ENCODE data around the gene PPP1R12B.
"Not testable (repeated sequence)": the region's sequence is repeated elsewhere in the genome, so short reads cannot be mapped to it uniquely, and the experiment has no call there.

DNA sequence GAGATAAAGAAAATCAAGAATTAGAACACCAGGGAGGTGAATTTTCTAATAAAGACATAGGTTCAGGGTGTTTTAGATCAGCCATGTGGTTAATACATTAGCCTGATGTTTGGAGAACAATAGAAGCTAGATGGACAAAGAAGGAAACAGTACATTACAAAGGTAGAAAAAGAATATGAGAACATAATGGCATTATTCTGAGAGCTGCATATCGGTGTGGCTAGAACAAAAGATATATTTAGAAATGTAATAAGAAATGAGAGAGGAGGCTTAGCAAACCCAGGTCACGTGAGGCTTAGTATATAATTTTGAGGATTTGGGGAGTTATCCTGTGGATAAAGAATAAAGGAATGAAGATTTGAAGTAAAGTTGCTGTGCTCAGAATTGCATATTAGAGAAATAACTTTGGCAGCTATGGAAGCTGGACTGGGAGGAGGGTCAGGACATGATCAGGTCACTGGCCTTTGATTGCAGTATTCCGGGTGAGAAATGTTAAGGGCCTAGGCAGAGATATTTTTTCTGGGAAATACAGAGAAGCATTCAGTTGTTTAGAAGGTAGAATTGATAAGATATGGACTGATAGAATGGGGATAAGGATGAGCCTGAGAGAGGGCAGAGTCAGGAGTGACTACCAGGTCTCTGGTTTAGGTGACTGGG, 197.3 kb downstream of the PPP1R12B start:
- TF ChIP-seq, protein P1, sequence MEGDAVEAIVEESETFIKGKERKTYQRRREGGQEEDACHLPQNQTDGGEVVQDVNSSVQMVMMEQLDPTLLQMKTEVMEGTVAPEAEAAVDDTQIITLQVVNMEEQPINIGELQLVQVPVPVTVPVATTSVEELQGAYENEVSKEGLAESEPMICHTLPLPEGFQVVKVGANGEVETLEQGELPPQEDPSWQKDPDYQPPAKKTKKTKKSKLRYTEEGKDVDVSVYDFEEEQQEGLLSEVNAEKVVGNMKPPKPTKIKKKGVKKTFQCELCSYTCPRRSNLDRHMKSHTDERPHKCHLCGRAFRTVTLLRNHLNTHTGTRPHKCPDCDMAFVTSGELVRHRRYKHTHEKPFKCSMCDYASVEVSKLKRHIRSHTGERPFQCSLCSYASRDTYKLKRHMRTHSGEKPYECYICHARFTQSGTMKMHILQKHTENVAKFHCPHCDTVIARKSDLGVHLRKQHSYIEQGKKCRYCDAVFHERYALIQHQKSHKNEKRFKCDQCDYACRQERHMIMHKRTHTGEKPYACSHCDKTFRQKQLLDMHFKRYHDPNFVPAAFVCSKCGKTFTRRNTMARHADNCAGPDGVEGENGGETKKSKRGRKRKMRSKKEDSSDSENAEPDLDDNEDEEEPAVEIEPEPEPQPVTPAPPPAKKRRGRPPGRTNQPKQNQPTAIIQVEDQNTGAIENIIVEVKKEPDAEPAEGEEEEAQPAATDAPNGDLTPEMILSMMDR (IDR thresholded peaks at IDR 0.05) = not testable (repeated sequence)
- not testable (repeated sequence) for TF ChIP-seq POLR2A (IDR thresholded peaks at IDR 0.05)
